Measurements from ENCODE around the gene SPRYD7.

- no peak for TF ChIP-seq CTCF (IDR thresholded peaks at IDR 0.05)
- TF ChIP-seq POLR2A (IDR thresholded peaks at IDR 0.05), result no peak
Measured at GRCh38 chr13:49877629-49878218, 58.4 kb downstream of the SPRYD7 start.

Data from right lobe of liver (tissue), 4 donors.